Measurements from ENCODE around the gene PSMB9. TPM values are rescaled to one million over a fixed set of nuclear protein-coding genes. Genes with fewer than 3 reads are reported as not detected.
A peak's percentile ranks its signal among the peaks of the same experiment; 100 is the strongest.

PSMB9 gene
- total and polyA plus RNA-seq, 2 of the 4 experiments (the other 2 are of a cell fraction): 9.0 to 12.8 TPM

- peaks cover 0 to 6% of the 10 kb centered on the region in 2 experiments; a peak in 1 of 4 replicates for H3K79me1 ChIP-seq (ENCODE audit: low read depth in 1 of 2, low read length in 2 of 2)
- no peak for ATAC-seq (ENCODE audit: low read depth)
- H2AFZ ChIP-seq (replicated peaks; ENCODE audit: low read length, poor library complexity): no peak overlapping the region
- H2AK9ac ChIP-seq (replicated peaks; ENCODE audit: low read depth, low read length, poor library complexity): no peak overlapping the region
- H3K9ac ChIP-seq (ENCODE audit: low read depth, low read length): no peak overlapping the region
- TF ChIP-seq RAD21 (IDR thresholded peaks at IDR 0.05; ENCODE audit: low read length) (no peak), CEBPB (IDR thresholded peaks at IDR 0.05; ENCODE audit: low read depth, low read length) (no peak), MAFK (IDR thresholded peaks at IDR 0.05; ENCODE audit: low read depth, low read length) (peak; percentile 65)
- no peak overlapping the region for H3K14ac ChIP-seq (replicated peaks; ENCODE audit: low read depth, low read length)
- no peak overlapping the region for H3K4me2 ChIP-seq (ENCODE audit: low read depth, low read length)
- H3K27me3 ChIP-seq (ENCODE audit: control insufficient read depth, insufficient read depth, low read length): no peaks in the 10 kb centered on the region
- H3K27ac ChIP-seq (ENCODE audit: insufficient read depth, low read length): no peak overlapping the region
- H3K9me1 ChIP-seq (ENCODE audit: insufficient read depth, low read length): no peaks in the 10 kb centered on the region
- H2BK120ac ChIP-seq (ENCODE audit: low read depth, low read length): no peak overlapping the region
- no peak overlapping the region for H4K5ac ChIP-seq (ENCODE audit: low read depth, low read length)
- no peak overlapping the region for H2BK5ac ChIP-seq (ENCODE audit: low read depth, low read length, poor library complexity, severe bottlenecking)
- no peaks in the 10 kb centered on the region for H3K9me3 ChIP-seq (ENCODE audit: control insufficient read depth, insufficient read depth, low read length)
- no TSS peak for BruUV-seq (replicated peaks)
- ChIA-PET CTCF (interaction anchor here (1.5 to 2.4 kb wide), 2 partner anchors 10 to 19 kb away, joined by 6 to 8 read pairs; partner anchors contain the start of gene TAP2), POLR2A (ENCODE audit: unreplicated experiment) (interaction anchor here (1.5 kb wide), 1 partner anchor 10 kb away, joined by 3 read pairs; no protein-coding TSS in a partner anchor)
- no peak overlapping the region for H2BK15ac ChIP-seq (ENCODE audit: low read depth, low read length)
- H3K18ac ChIP-seq (ENCODE audit: low read depth, low read length): no peak overlapping the region
- dilution Hi-C loops (cut with HindIII; ENCODE audit: low sequenced_read_pairs, unreplicated experiment): no loop called here
- H3K23ac ChIP-seq (ENCODE audit: low read depth, low read length): no peak overlapping the region
- H4K91ac ChIP-seq (ENCODE audit: insufficient read depth, low read depth, low read length): no peak overlapping the region
- intact Hi-C loops (cut with micrococcal nuclease): no loop called here
- in situ Hi-C loops (cut with MboI; ENCODE audit: low sequenced_read_pairs): no loop called here
- H2AK5ac ChIP-seq (ENCODE audit: low read depth, low read length): no peak overlapping the region
- H3K4me1 ChIP-seq (ENCODE audit: control insufficient read depth, insufficient read depth, low read length): peaks cover 2% of the 10 kb centered on the region; the same call in 1 of the 2 replicates
- no peaks in the 10 kb centered on the region for H4K20me1 ChIP-seq (ENCODE audit: insufficient read depth, low read length)
- H3K56ac ChIP-seq (ENCODE audit: extremely low read depth, insufficient read depth, low read length): no peak overlapping the region
- 86% methylated on average over 3 of the region's 5 CpGs; no CpG with 5 or more reads in 1 of the 2 experiments for WGBS, 2 experiments (ENCODE audit: extremely low coverage in 2 of 2, insufficient read length in 1 of 2)
- no peaks in the 10 kb centered on the region; the same call in 1 of the 2 replicates for H3K36me3 ChIP-seq (ENCODE audit: control insufficient read depth, insufficient read depth, low read length)
- no peak overlapping the region for H2BK20ac ChIP-seq (ENCODE audit: low read depth, low read length)
- H3K4me3 ChIP-seq (ENCODE audit: insufficient read depth, low read depth, low read length): no peak overlapping the region
- no peak overlapping the region for H4K8ac ChIP-seq (ENCODE audit: low read depth in 2 of 2, low read length in 2 of 2)
- H3K4ac ChIP-seq (ENCODE audit: low read depth, low read length): no peak overlapping the region
- no peak for DNase-seq
Measured at GRCh38 chr6:32858194-32858593, 4.2 kb downstream of the PSMB9 start.

Measured in IMR-90 (cell line).